Neural progenitor cell (in vitro differentiated cells): ENCODE results near the gene FAM135A. TPM values are rescaled to one million over a fixed set of nuclear protein-coding genes. Genes with fewer than 3 reads are reported as not detected.
A peak's percentile ranks its signal among the peaks of the same experiment; 100 is the strongest.

Experiments
- DNase-seq: peaks from one replicate; pipeline ENCODE4 v3.0.0-alpha.2; 2016; ENCODE audit warnings: low spot score
- H2AFZ ChIP-seq: fragments of 200-600 bp; sonication (generic); replicated peaks from 2 replicates; pipeline ENCODE4 v1.6.1; 2016; ENCODE audit warnings: antibody characterized with exemption
- H3F3A ChIP-seq: fragments of 200-600 bp; sonication (generic); 2 replicates; pipeline ENCODE4 v1.6.1; 2016; ENCODE audit warnings: antibody characterized with exemption, low read depth
- H3K27ac ChIP-seq: fragments of 200-600 bp; sonication (generic); 2 replicates; pipeline ENCODE4 v1.5.1; 2016; ENCODE audit warnings: mild to moderate bottlenecking
- H3K27me3 ChIP-seq: fragments of 200-600 bp; sonication (generic); 2 replicates; pipeline ENCODE4 v1.6.1; 2016; ENCODE audit warnings: mild to moderate bottlenecking, moderate library complexity
- H3K36me3 ChIP-seq: fragments of 200-600 bp; sonication (generic); 2 replicates; pipeline ENCODE4 v1.5.1; 2016
- H3K4me1 ChIP-seq: fragments of 200-600 bp; sonication (generic); 2 replicates; pipeline ENCODE4 v1.6.1; 2016; ENCODE audit warnings: mixed run types
- H3K4me2 ChIP-seq: fragments of 200-600 bp; sonication (generic); 2 replicates; pipeline ENCODE4 v1.6.1; 2016
- H3K4me3 ChIP-seq: fragments of 200-600 bp; sonication (generic); 2 replicates; pipeline ENCODE4 v1.5.1; 2016
- H3K79me2 ChIP-seq: fragments of 200-600 bp; sonication (generic); 2 replicates; pipeline ENCODE4 v1.6.1; 2016; ENCODE audit warnings: low read depth
- H3K9ac ChIP-seq: fragments of 200-600 bp; sonication (generic); 2 replicates; pipeline ENCODE4 v1.6.1; 2016
- H3K9me3 ChIP-seq: fragments of 200-600 bp; sonication (generic); 2 replicates; pipeline ENCODE4 v1.5.1; 2016; ENCODE audit warnings: low read depth
- H4K20me1 ChIP-seq: fragments of 200-600 bp; sonication (generic); 2 replicates; pipeline ENCODE4 v1.6.1; 2016; ENCODE audit warnings: low read depth
- H3K27ac Mint-ChIP-seq: 3 replicates; pipeline ENCODE4 v1.8.0; 2021; ENCODE audit warnings: mixed read lengths
- H3K27me3 Mint-ChIP-seq: 2 replicates; pipeline ENCODE4 v1.8.0; 2022; ENCODE audit warnings: low read depth, mild to moderate bottlenecking, inconsistent platforms, moderate library complexity, mixed read lengths; ENCODE audit not compliant: insufficient read depth
- H3K36me3 Mint-ChIP-seq: 3 replicates; pipeline ENCODE4 v1.8.0; 2021; ENCODE audit warnings: mixed read lengths
- H3K4me1 Mint-ChIP-seq: 3 replicates; pipeline ENCODE4 v1.8.0; 2021; ENCODE audit warnings: mixed read lengths
- H3K4me3 Mint-ChIP-seq: 3 replicates; pipeline ENCODE4 v1.8.0; 2021; ENCODE audit warnings: mild to moderate bottlenecking, moderate library complexity, mixed read lengths
- H3K9me3 Mint-ChIP-seq: 3 replicates; pipeline ENCODE4 v1.8.0; 2020; ENCODE audit warnings: mixed read lengths
- EZH2 ChIP-seq: fragments of 200-600 bp; sonication (generic); IDR thresholded peaks from 2 replicates; pipeline ENCODE4 v1.6.1; 2017; ENCODE audit warnings: antibody characterized with exemption, mild to moderate bottlenecking, moderate library complexity
- EZH2phosphoT487 ChIP-seq: fragments of 200-600 bp; sonication (generic); IDR thresholded peaks from 2 replicates; pipeline ENCODE4 v1.6.1; 2017; ENCODE audit warnings: antibody characterized with exemption
- total RNA-seq: library from RNA; depleted of rRNA; stranded (reverse); fragments of >200 nt; gene quantifications from 2 replicates; pipeline ENCODE4 v1.2.3, GENCODE V29; 2015; ENCODE audit warnings: low replicate concordance
- TF ChIP-seq, protein P1 (sequence below): fragments of 200-600 bp; sonication (generic); IDR thresholded peaks from 2 replicates; pipeline ENCODE4 v1.5.1; 2017; ENCODE audit warnings: antibody characterized with exemption, mild to moderate bottlenecking

Gene FAM135A
- total RNA-seq, 1 donor from 2014 or later, result 85.3 TPM

DNA sequence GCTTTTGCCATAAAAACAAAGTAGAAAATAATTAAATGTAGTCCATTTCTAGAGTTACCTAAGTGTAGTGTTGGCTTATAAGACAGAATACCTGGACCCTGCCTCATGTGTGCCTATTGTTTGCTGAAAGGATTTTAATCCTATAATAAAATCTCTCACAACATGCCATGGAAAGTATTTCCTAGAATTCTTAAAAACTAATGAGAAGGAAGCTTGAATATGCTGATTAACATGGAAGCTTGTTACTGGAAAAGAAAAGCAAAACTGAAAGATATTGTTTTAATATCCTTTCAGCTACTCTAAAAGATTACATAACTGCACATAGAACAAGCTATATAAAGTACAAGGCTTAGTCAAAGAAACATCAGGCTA is 18.0 kb upstream of the FAM135A start:
- Histone ChIP-seq H3K9ac (no peak overlapping the region), H4K20me1 (no peaks in the 10 kb centered on the region), H3K9me3 (no peaks in the 10 kb centered on the region), H3K36me3 (no peaks in the 10 kb centered on the region), H2AFZ (no peak overlapping the region), H3K27me3 (no peaks in the 10 kb centered on the region), H3K79me2 (no peaks in the 10 kb centered on the region), H3F3A (no peaks in the 10 kb centered on the region), H3K4me2 (no peak overlapping the region), H3K27ac (no peak overlapping the region), H3K4me1 (peaks cover under 1% of the 10 kb centered on the region), H3K4me3 (no peak overlapping the region)
- H3K36me3 Mint-ChIP-seq, result no peaks in the 10 kb centered on the region
- no peaks in the 10 kb centered on the region for H3K9me3 Mint-ChIP-seq
- H3K27me3 Mint-ChIP-seq, result no peaks in the 10 kb centered on the region
- no peak for DNase-seq
- peaks cover 5% of the 10 kb centered on the region for H3K4me1 Mint-ChIP-seq
- TF ChIP-seq, protein P1, sequence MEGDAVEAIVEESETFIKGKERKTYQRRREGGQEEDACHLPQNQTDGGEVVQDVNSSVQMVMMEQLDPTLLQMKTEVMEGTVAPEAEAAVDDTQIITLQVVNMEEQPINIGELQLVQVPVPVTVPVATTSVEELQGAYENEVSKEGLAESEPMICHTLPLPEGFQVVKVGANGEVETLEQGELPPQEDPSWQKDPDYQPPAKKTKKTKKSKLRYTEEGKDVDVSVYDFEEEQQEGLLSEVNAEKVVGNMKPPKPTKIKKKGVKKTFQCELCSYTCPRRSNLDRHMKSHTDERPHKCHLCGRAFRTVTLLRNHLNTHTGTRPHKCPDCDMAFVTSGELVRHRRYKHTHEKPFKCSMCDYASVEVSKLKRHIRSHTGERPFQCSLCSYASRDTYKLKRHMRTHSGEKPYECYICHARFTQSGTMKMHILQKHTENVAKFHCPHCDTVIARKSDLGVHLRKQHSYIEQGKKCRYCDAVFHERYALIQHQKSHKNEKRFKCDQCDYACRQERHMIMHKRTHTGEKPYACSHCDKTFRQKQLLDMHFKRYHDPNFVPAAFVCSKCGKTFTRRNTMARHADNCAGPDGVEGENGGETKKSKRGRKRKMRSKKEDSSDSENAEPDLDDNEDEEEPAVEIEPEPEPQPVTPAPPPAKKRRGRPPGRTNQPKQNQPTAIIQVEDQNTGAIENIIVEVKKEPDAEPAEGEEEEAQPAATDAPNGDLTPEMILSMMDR, result no peak
- TF ChIP-seq EZH2phosphoT487, result no peak
- TF ChIP-seq EZH2, result no peak
- no peak overlapping the region for H3K4me3 Mint-ChIP-seq
- no peak overlapping the region for H3K27ac Mint-ChIP-seq

DNA sequence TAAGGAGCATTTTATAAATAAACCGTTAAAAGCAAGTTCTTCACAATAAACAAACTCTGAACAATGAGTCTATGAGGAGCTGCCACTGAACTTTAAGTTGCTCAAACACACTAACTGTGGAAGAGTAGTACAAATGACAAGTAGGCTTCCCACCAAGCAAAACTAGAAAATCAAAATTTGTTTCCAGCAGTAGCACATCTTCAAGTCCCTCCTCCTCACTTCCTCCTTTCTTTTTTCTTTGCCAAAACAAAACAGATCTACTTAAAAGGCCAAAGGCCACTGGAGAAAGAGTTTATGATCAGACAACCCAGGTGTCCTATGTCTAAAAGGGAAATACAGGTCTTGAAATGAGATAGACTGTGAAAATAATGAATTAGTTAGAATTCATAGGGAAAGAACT is 17.1 kb upstream of the FAM135A start:
- Histone ChIP-seq H3K4me2 (no peak overlapping the region), H3K36me3 (no peaks in the 10 kb centered on the region), H3K4me3 (no peak overlapping the region), H3K4me1 (no peaks in the 10 kb centered on the region), H3K79me2 (no peaks in the 10 kb centered on the region), H3K27ac (no peak overlapping the region), H3K9me3 (no peaks in the 10 kb centered on the region), H3F3A (no peaks in the 10 kb centered on the region), H4K20me1 (no peaks in the 10 kb centered on the region), H3K27me3 (no peaks in the 10 kb centered on the region), H3K9ac (no peak overlapping the region), H2AFZ (no peak overlapping the region)
- Mint-ChIP-seq H3K27ac (no peak overlapping the region), H3K27me3 (no peaks in the 10 kb centered on the region), H3K9me3 (no peaks in the 10 kb centered on the region), H3K36me3 (no peaks in the 10 kb centered on the region), H3K4me3 (no peak overlapping the region), H3K4me1 (peaks cover 4% of the 10 kb centered on the region)
- TF ChIP-seq EZH2 (no peak), EZH2phosphoT487 (no peak)
- TF ChIP-seq, protein P1, result no peak
- no peak for DNase-seq

DNA sequence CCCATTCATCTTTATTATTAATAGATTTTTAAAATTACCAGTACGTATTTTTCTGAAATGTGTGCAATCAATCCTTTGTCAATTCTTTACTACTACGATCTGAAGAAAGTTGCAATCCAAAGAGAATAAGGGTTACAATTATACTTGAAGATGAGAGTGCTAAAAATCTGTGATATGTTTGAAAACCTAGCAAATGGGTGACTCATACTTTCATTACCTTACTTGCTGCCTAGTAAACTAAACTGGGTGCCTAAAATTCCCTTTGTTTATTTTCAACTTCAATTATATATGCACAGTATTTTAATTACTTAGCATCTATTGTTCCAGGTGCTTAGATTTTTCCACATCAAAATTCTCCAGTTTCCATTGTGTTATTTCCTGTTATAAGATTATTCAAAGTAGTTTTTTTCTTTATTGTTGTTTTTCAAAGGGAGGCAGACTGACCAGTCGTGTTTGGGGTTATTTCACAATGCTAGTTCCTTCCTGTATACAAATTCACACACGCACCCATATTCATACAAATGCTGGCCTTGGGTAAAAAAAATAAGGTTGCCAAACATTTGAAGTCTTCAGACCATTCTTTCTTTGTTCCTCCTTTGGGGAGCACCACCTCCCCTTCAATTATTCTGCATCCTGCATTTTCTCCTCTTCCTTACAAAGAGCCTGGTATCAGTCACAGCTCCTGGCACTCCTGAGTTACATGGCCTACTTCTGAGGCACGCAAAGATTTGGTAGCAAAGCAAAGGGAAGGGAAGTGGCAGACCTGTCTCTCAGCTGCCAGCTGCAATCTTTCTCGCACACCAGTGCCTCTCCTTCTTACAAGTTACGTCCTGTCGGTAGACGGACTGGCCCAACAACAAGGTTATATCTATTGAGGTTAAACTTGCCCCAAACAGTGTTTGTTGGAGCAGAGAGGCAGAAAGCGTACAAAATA is 16.2 kb upstream of the FAM135A start:
- no peak overlapping the region for H3K27ac ChIP-seq
- no peaks in the 10 kb centered on the region for H3K79me2 ChIP-seq
- H3K4me3 ChIP-seq, result no peak overlapping the region
- H4K20me1 ChIP-seq, result no peaks in the 10 kb centered on the region
- H3K36me3 ChIP-seq, result no peaks in the 10 kb centered on the region
- TF ChIP-seq, protein P1, result no peak
- TF ChIP-seq EZH2, result no peak
- TF ChIP-seq EZH2phosphoT487, result no peak
- Mint-ChIP-seq H3K27me3 (no peaks in the 10 kb centered on the region), H3K9me3 (no peaks in the 10 kb centered on the region), H3K4me1 (peaks cover 4% of the 10 kb centered on the region), H3K4me3 (no peak overlapping the region), H3K36me3 (no peaks in the 10 kb centered on the region), H3K27ac (no peak overlapping the region)
- H3K27me3 ChIP-seq, result no peaks in the 10 kb centered on the region
- DNase-seq, result no peak
- H3K9me3 ChIP-seq, result no peaks in the 10 kb centered on the region
- no peak overlapping the region for H3K9ac ChIP-seq
- no peak overlapping the region for H3K4me2 ChIP-seq
- H3F3A ChIP-seq, result no peaks in the 10 kb centered on the region
- H3K4me1 ChIP-seq, result no peaks in the 10 kb centered on the region
- H2AFZ ChIP-seq, result peak overlapping the region; percentile 80
